ENCODE data around the gene PIH1D1.

PIH1D1 gene

DNA sequence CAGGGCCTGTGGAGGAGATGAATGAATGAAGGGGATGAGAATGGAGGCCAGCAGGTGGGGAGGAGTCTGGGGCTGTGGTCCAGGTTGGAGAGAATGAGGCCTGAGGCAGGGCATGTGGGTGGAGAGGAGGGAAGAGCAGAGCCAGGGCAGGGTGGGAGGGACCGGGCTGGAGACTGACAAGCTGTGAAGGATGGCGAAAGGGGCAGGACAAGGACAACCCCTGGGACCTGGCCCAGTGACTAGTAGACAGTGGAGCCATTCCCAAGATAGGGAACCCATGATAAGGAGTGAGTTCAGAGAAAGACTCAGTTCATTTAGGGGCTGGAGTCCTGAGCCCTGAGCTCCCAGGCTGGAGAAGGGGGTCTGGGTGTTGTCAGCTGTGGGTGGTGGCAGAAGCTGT is 31.4 kb downstream of the PIH1D1 start:
- no peak for DNase-seq (ENCODE audit: low read depth)

DNA sequence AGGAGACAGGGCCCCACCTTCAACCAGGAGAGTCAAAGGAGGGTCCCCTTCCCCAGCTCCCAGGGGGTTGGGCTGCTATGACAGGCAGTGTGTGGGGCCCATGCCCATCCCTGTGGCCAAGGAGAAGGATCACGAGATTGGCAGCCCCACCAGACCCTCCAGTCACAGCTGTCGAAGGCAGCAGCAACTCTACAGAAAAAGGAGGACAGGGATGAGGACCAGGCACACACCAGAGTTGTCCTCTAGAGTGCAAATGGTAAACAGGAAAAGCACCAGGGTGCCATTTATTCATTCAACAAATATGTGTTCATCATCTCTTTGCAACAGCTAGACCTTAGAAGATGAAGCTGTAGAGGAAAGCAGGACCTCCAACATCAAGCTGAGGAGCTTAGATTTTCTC is 32.4 kb downstream of the PIH1D1 start:
- DNase-seq (ENCODE audit: low read depth) = no peak

DNA sequence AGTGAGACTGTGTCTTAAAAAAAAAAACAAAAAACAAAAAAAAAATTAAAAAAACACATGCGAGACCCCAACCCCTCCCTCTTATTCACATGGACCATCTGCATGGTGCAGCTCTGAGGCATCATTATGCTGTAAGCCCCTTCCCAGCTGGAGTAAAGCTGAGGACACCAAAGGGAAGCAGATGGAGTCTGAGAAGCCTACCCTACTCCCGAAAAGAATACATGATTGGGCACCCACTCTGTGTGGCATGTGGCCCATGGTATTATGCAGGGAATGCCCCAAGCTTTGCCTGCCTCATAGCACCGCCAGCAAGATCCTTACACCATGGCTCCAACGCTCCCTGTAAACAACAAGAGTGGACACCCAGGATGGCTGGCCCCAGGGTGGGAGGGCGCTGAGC is 33.1 kb downstream of the PIH1D1 start:
- DNase-seq (ENCODE audit: low read depth) = no peak

DNA sequence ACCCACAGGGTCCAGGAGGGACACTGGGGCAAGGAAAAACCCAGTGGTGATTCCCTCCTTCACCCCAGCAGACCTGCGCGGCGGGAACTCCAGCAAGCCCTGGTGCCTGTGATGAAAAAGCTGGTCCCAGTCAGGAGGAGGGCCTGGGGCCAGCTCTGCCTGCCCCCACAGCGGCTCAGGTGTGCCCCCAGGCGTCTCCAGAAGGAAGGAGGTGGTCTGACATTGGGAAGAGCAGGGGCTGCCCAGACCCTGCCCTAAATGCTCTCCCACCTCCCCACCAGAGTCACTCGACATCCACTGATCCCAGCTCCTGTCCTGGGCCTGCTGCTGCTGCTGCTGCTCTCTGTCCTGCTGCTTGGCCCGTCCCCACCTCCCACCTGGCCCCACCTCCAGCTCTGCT is 34.5 kb downstream of the PIH1D1 start:
- no peak for DNase-seq (ENCODE audit: low read depth)

DNA sequence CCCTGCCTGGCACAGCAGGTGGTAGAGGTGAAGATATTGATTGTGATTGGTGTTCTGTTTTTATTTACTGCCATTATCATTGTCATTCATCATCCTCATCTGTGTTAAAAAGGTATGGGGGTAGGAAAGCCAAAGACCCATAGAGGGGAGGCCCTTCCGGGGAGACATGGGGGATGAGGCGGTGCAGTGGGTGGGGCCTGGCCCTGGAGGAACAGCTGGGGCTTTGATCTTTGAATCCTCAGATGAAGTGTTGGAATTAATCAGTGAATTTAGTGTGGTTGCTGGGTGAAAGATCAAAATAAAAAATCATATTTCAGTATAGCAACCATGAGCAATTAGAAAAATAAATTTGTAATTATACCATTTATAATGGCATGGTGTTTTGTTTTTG is 35.8 kb downstream of the PIH1D1 start:
- DNase-seq (ENCODE audit: low read depth) = no peak

DNA sequence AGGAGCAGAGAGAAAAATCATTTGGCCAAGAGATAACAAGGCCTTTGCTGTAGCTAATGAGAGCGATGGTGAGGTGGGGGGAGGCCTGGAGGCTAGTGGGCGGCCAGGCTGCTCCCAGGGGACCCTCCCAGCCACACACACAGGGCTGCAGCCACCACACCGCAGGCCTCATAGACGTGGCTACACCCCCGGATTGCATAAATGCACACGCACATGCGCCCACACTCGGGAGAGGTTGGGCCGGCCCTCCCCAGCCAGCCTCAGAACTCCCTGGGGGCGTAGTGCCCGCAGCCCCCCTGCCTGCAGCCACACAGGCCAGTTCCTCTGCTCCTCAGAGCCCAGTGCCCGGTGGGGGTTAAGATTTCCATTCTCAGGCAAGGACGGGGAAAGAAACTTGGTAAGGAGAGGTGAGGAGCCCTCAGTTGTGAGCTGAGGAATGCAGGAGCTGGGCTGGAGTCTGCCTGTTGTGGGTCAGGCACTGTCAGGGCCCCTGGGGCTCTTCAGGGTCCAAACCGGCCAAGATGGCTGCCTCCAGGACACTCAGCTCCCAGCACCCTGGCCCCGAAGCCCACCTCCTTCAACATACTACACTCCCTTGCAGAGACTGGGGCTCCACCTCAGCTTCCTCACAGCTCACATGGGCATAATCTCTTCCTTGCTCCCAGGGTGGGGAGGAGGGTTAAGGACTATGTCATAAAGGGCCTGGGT is 36.4 kb downstream of the PIH1D1 start:
- no peak for DNase-seq (ENCODE audit: low read depth)

DNA sequence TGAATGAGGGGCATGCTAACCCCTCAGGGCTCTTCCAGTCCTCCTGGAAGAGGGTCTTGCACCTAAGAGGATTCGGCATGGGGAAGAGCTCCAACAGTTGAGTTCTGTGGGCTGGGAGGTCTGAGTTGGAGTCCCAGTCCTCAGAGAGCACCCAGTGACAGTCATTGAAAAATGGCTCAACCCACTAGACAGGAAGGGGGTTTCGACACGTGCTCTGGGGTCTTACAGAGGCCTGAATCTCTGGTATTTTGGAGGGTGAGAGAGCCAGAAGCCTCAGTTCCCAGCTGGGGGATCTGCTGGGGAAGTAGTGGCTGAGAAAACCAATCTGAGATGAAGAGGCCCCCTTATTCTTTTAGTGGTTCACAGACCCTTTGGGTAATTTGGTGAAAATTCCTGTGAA is 37.4 kb downstream of the PIH1D1 start:
- DNase-seq (ENCODE audit: low read depth) = no peak

DNA sequence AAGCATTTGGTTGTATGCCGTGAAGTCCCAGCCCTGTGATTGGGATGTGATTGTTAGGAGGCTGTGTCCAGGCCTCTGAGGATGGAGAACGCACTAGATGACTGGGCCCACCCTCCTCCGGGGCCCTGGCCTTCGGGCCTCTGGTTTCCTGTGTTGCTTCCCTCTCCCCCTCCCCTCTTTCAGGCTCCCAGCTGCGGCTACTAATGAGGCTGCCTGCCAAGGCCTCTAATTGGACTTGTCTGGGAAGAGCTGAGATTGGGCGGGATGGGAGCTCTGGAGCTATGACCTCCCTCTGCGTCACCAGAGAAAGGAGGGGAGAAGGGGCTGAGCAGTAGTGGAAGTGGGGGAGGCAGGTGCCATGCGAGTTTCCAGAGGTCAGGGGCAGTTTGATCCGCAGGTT is 38.3 kb downstream of the PIH1D1 start:
- no peak for DNase-seq (ENCODE audit: low read depth)

DNA sequence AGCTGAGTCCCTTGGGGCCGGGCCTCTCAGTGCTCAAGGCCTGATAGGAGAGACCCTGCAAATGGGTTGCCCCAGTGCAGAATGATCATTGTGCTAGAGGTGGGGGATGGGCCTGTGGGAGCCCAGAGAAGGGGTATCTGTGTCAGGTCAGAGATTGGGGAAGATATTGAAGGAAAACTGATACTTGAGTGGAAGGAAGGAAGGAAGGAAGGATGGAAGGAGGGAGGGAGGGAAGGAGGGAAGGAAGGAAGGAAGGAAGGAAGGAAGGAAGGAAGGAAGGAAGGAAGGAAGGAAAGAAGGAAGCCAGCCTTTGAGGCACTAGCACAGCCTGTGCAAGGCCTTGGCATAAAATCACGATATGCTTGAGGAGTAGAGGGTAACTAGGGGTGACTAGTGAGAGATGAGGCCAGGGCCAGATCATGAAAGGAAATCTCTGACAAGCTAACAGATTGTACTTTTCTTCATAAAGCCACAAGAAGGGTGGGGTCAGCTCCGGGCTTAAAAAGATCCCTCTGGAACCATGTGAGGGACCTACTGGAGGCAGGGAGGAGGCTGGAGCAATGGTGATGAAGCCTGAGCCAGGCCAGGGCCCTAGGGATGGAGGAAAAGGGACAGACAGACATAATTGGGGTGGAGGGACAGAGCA is 39.8 kb downstream of the PIH1D1 start:
- DNase-seq (ENCODE audit: low read depth) = no peak

DNA sequence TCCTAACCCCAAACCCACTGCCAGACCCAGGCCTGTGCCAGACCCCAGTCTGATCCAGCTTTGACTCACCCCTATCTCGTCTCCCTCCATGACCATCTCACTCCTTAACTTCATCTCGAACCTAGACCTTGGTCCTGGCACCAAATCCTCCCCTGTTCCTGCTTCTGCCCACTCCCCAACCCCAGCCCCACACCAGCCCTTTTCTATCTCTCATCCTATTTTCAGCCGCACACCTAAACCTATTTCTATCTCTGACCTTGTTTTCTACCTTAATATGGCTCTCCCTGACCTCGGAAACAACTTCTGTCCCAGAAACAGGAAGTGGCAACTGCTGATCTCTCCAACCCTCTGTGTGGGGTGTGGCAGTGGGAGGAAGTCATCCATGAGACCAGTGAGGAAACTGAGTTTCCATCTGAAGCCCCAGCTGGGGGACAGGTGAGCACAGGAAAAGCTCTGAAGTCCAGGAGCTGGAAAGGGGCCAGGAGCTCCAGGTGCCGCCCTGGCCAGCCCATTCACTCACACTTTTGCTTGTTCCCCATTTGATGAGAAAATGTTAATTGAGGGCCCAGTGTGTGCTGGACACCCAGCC is 42.1 kb downstream of the PIH1D1 start:
- DNase-seq (ENCODE audit: low read depth) = no peak

DNA sequence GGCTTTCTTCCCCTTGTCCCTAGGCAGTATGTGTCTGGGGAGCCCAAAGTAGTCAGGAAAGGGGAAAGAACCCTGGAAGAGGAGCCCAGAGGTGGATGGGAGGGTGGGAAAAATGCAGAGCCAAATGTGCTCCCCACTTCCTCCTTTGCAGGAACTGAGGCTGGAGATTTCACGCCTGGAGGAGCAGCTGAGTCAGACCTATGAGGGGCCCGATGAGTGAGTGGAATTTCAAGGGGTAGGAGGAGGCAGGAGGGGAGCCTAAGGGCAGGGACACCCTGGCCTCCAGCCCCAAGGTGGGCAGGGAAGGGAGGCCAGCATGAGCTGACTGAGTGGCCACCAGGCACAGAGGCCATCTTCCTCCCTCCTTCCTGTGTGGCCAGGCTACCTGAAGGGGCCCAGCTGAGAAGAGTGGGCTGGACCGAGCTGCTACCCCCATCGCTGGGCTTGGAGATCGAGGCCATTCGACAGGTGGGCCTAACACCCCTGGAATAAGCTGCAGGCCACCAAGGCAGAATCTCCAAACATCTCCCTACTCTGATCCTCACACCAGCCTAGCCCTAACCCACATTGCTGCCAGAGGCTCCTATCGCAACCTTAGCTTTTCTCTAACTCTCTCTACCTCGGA is 42.7 kb downstream of the PIH1D1 start:
- no peak for DNase-seq (ENCODE audit: low read depth)

DNA sequence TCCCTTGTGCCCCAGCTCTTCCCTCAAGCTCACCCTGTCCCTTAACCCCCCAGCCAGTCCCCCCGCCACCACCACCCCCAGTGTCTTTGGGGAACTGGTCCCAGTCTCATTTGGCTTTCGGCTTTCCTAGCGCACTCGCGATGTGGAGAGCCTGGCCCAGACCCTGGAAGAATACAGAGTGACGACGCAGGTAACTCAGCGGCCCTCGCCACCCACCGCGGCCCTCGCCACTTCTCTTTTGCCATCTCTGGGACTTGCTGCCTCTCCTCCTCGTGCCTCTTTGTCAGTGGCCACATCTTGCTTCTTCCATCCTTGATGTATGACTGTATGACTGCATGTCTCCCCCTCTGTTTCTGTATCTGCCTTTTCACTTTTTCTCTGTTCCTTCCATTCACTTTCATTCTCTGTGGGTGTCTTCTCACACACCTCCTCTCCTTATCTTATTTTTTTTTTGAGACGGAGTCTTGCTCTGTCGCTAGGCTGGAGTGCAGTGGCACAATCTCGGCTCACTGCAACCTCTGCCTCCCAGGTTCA is 44.1 kb downstream of the PIH1D1 start:
- DNase-seq (ENCODE audit: low read depth) = no peak

DNA sequence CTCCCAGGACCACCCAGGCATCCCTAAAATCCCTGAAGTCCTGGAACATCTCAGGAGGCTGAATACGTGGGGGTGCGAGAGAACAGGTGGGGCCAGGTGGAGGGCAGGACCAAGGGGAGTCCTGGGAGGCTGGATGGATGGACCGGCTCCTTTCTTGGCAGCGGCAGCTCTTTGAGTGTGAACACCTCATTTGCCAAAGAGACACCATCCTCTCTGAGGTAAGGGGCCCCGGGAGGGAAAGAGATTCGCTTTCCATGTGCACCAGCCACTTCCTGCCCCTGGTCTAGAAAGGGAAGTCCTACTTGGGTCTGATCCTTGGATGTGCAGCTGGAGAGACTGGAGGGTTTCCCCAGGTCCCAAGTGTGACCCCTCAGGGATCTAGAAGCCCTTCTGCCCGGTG is 44.5 kb downstream of the PIH1D1 start:
- DNase-seq (ENCODE audit: low read depth) = no peak

DNA sequence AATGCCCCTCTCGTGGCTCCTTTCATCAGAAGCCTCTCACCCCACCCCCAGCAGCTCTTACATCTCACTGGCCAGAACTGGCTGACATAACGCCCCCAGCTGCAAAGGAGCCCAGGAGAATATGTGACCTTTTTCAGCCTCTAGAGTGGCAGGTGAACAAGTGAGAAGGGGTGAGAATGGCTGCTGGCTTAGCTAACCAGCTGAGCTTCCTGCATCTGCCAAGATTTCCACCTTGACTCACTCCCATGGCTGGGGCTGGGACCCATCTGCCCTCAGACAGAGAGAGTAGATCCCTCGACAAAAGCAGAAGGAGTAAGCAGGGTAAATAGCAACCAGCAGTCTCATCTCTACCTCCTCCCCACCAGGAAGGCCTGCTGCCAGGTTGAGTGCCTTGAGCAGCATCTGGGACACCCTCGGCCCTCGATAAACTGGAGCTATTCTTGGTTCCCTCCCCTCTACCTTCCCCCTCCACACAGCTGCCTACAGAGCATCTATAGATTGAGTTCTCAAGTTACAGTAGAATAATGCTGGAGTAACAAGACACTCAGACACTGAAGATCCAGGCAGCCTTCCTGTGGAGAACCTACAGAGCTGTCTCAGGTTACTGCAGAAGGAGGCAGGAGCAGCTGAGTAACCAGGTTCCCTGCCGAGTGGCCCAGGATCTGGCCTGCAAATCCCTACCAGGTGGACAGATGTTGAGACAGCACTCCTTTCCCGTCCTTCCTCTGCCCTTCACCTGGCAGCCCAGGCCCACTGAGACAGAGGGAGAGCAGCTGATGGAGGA is 48.0 kb downstream of the PIH1D1 start:
- DNase-seq (ENCODE audit: low read depth) = no peak

DNA sequence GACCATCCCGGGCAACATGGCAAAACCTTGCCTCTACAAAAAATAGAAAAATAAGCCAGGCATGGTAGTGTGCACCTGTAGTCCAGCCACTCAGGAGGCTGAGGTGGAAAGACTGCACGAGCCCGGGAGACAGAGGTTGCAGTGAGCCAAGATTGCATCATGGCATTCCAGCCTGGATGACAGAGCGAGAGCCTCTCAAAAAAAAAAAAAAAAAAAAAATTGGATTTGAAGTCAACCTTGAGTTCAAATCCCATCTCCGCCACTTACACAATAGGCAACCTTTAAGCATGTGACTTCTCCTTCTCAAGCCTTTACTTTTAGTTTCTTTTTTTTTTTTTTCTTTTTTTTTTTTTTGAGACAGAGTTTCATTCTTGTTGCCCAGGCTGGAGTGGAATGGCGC is 51.6 kb downstream of the PIH1D1 start:
- DNase-seq (ENCODE audit: low read depth) = no peak

DNA sequence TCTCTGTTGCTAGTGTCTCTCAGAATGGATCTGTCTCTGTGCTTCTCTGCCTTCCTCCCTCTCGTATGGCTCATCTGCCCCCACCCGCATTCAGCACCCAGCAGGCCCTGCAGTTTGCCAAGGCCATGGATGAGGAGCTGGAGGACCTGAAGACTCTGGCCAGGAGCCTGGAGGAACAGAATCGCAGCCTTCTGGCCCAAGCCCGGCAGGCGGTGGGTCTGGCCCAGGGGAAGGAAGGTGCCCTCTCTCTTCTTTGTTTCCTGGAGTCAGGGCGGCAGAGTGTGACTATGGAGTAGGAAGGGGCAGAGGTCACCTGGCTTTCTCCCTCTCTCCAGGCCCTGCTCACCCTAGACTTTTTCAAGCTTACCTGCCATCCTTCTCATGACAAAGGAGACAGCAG is 52.7 kb downstream of the PIH1D1 start:
- DNase-seq (ENCODE audit: low read depth) = no peak

DNA sequence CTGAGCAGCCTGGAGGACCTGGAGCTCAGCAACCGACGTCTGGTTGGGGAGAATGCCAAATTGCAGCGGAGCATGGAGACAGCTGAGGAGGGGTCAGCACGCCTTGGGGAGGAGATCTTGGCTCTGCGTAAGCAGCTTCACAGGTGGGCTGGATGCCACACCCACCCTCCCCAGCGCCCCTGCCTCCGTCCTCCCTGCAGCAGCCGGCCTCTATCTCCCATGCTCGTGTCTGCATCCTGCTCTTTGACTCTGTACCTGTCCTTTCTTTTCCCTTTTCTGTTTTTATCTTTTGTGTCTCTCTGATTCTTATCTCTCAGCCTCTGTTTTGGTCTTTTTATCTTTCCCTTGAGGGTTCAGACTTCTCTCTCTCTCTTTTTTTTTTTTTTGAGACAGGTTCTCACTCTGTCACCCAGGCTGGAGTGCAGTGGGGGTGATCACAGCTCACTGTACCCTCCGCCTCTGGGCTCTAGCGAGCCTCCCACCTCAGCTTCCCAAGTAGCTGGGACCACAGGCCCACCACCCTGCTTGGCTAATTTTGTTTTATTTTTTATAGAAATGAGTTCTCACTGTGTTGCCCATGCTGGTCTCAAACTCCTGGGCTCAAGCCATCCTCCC is 53.5 kb downstream of the PIH1D1 start:
- no peak for DNase-seq (ENCODE audit: low read depth)

DNA sequence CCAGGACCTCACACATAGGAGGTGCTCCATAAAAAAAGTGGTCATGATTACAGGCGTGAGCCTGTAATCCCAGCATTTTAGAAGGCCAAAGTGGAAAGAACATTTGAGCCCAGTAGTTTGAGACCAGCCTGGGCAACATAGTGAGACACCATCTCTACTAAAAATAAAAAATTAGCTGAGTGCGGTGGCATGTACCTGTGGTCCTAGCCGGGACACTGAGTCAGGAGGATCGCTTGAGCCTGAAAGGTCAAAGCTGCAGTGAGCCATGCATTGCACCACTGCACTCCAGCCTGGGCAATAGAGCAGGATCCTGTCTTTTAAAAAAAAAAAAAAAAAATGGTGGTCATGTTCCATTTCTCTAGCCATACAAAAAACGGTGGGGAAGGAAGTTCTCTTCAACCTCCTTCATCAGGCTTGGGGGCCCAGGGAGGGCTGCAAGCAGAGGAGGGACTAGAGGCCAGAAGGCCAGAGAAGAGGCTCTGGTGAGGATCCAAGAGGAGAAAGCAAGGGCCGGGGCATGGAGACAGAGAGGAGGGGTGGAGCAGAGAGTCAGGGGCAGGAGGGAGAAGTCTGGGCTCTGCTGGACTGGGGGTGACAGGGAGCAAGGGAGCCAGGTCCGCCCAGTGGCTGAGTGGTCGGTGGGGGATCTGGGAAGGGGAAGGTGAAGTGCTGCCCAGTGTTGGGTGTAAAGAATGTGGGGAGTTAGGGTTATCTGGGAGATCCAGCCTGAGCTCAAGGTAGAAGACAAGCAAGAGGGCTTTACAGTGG is 54.7 kb downstream of the PIH1D1 start:
- DNase-seq (ENCODE audit: low read depth) = no peak
